OCI-LY7 (cell line): ENCODE measurements around the gene UQCRQ.

Source experiments
- EZH2phosphoT487 ChIP-seq: fragments of 200-600 bp; sonication (generic); IDR thresholded peaks from 2 replicates; pipeline ENCODE4 v1.6.1; 2018; ENCODE audit warnings: low read depth, borderline replicate concordance, mild to moderate bottlenecking, mixed run types, antibody characterized with exemption, low read length, moderate library complexity, mixed read lengths
- TF ChIP-seq, protein P1 (sequence below): fragments of 200-600 bp; sonication (generic); conservative IDR thresholded peaks from 2 replicates; pipeline ENCODE4 v1.5.1; 2014; ENCODE audit warnings: mild to moderate bottlenecking, antibody characterized with exemption, low read length, moderate library complexity, mixed read lengths

- TF ChIP-seq, protein P1, sequence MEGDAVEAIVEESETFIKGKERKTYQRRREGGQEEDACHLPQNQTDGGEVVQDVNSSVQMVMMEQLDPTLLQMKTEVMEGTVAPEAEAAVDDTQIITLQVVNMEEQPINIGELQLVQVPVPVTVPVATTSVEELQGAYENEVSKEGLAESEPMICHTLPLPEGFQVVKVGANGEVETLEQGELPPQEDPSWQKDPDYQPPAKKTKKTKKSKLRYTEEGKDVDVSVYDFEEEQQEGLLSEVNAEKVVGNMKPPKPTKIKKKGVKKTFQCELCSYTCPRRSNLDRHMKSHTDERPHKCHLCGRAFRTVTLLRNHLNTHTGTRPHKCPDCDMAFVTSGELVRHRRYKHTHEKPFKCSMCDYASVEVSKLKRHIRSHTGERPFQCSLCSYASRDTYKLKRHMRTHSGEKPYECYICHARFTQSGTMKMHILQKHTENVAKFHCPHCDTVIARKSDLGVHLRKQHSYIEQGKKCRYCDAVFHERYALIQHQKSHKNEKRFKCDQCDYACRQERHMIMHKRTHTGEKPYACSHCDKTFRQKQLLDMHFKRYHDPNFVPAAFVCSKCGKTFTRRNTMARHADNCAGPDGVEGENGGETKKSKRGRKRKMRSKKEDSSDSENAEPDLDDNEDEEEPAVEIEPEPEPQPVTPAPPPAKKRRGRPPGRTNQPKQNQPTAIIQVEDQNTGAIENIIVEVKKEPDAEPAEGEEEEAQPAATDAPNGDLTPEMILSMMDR = no peak
- TF ChIP-seq EZH2phosphoT487 = no peak
Measured at GRCh38 chr5:132825834-132826391, 40.5 kb upstream of the UQCRQ start.
